Mesothelial cell of epicardium (in vitro differentiated cells): Measurements from ENCODE around the gene CDC42BPA. TPM values are rescaled to one million over a fixed set of nuclear protein-coding genes. Genes with fewer than 3 reads are reported as not detected.
"Not testable (repeated sequence)": the region's sequence is repeated elsewhere in the genome, so short reads cannot be mapped to it uniquely, and the experiment has no call there.

Source experiments
- DNase-seq, 2 experiments: peaks; one replicate each; pipeline ENCODE4 v3.0.0; 2021; ENCODE audit warnings: low spot score in 2 of 2; ENCODE audit not compliant: unreplicated experiment in 2 of 2
- H3K27ac Mint-ChIP-seq: 2 replicates; pipeline ENCODE4 v1.8.0; 2021; ENCODE audit warnings: mixed read lengths
- H3K27me3 Mint-ChIP-seq: 2 replicates; pipeline ENCODE4 v1.8.0; 2021; ENCODE audit warnings: low read depth, mixed read lengths
- H3K36me3 Mint-ChIP-seq: 2 replicates; pipeline ENCODE4 v1.8.0; 2021; ENCODE audit warnings: mixed read lengths
- H3K4me1 Mint-ChIP-seq: 2 replicates; pipeline ENCODE4 v1.8.0; 2021; ENCODE audit warnings: mixed read lengths
- H3K4me3 Mint-ChIP-seq: 2 replicates; pipeline ENCODE4 v1.8.0; 2021; ENCODE audit warnings: mild to moderate bottlenecking, moderate library complexity, mixed read lengths
- H3K9me3 Mint-ChIP-seq: 2 replicates; pipeline ENCODE4 v1.8.0; 2021; ENCODE audit warnings: mixed read lengths
- CTCF ChIP-seq: fragments of 200-600 bp; sonication (generic); IDR thresholded peaks from one replicate; pipeline ENCODE4 v1.5.0; 2021; ENCODE audit warnings: antibody characterized with exemption; ENCODE audit not compliant: unreplicated experiment
- total RNA-seq: library from RNA; stranded (reverse); gene quantifications from 3 replicates; pipeline ENCODE4 v1.2.1, GENCODE V29; 2021

CDC42BPA gene
- total RNA-seq, 1 donor from 2014 or later: 44.4 TPM

GRCh38 chr1:226957714-226958113 lies 360.6 kb downstream of the CDC42BPA start:
- H3K27me3 Mint-ChIP-seq: no peaks in the 10 kb centered on the region
- H3K36me3 Mint-ChIP-seq: peaks cover 12% of the 10 kb centered on the region

GRCh38 chr1:226956942-226957713 lies 361.2 kb downstream of the CDC42BPA start:
- Mint-ChIP-seq H3K36me3 (peaks cover 12% of the 10 kb centered on the region), H3K4me3 (no peak overlapping the region), H3K4me1 (no peaks in the 10 kb centered on the region), H3K9me3 (peaks cover 15% of the 10 kb centered on the region), H3K27ac (no peak overlapping the region), H3K27me3 (no peaks in the 10 kb centered on the region)
- DNase-seq: no peak
- TF ChIP-seq CTCF: no peak

More at GRCh38 chr1:226957714-226958113, 360.6 kb downstream of the CDC42BPA start:
- TF ChIP-seq CTCF: no peak
- Mint-ChIP-seq H3K4me3 (no peak overlapping the region), H3K27ac (no peak overlapping the region), H3K4me1 (no peaks in the 10 kb centered on the region), H3K9me3 (peaks cover 15% of the 10 kb centered on the region)
- no peak for DNase-seq

DNA sequence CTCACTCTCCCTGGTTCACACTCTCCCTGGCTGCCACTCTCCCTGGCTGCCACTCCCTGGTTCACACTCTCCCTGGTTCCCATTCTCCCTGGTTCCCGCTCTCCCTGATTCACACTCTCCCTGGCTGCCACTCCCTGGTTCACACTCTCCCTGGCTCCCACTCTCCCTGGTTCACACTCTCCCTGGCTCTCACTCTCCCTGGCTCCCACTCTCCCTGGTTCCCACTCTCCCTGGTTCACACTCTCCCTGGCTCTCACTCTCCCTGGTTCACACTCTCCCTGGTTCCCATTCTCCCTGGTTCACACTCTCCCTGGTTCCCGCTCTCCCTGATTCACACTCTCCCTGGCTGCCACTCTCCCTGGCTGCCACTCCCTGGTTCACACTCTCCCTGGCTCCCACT lies 362.4 kb downstream of the CDC42BPA start:
- Mint-ChIP-seq H3K36me3 (peaks cover 12% of the 10 kb centered on the region), H3K9me3 (peaks cover 15% of the 10 kb centered on the region)
- H3K27ac Mint-ChIP-seq, H3K27me3 Mint-ChIP-seq, DNase-seq, H3K4me1 Mint-ChIP-seq, H3K4me3 Mint-ChIP-seq: not testable (repeated sequence)

DNA sequence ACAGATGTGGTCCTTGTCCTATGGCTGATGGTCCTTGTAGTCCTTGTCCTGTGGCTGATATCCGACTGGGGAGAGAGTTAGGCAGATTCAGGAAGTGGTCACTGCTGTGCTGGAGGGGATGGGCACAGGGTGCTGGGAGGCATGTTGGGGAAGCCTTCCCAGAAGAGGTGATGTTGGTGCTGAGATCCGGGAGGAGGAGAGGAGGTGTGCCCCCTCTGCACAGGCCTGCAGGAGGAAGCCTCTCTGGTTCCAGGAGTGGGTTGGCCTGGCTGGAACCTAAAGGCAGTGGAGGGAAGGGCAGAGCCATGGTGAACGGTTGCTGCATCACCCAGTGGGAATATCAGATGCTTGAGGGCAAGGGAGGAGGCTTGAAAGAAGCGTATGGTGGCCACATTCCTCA lies 363.5 kb downstream of the CDC42BPA start:
- no peak overlapping the region for H3K27ac Mint-ChIP-seq
- peaks cover 10% of the 10 kb centered on the region for H3K36me3 Mint-ChIP-seq
- no peak for DNase-seq
- no peak overlapping the region for H3K4me3 Mint-ChIP-seq
- no peak for TF ChIP-seq CTCF
- peaks cover 15% of the 10 kb centered on the region for H3K9me3 Mint-ChIP-seq
- no peaks in the 10 kb centered on the region for H3K27me3 Mint-ChIP-seq
- no peaks in the 10 kb centered on the region for H3K4me1 Mint-ChIP-seq

GRCh38 chr1:226954337-226954736 lies 364.0 kb downstream of the CDC42BPA start:
- Mint-ChIP-seq H3K9me3 (peaks cover 11% of the 10 kb centered on the region), H3K27me3 (no peaks in the 10 kb centered on the region), H3K4me3 (no peak overlapping the region), H3K4me1 (no peaks in the 10 kb centered on the region), H3K36me3 (peaks cover 10% of the 10 kb centered on the region), H3K27ac (no peak overlapping the region)
- no peak for TF ChIP-seq CTCF
- no peak for DNase-seq

DNA sequence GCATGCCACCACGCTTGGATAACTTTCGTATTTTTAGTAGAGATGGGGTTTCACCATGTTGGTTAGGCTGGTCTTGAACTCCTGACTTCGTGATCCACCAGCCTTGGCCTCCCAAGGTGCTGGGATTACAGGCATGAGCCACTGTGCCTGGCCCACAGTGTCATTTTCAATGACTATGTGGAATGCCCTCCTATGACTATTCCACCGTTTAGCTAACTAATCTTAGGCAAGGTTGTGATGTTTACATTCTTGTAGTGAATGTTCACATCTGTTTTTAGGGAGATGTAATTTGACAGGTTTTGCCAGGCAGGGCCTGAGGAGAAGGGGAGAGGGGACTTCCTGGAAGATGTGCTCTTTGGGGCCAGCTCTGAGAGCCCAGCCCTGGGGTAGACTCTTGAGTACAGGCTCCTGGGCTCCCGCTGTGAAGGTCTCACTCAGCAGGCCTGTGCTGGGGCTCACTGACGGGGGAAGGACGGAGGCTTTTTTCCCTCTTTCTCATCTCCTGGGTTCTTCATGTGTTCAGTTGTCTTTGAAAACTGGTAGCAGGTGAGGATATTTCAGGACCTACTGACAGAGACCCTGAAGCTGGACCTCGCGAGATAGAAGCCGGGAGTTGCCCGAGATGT lies 365.0 kb downstream of the CDC42BPA start:
- Mint-ChIP-seq H3K27ac (no peak overlapping the region), H3K36me3 (peaks cover 10% of the 10 kb centered on the region), H3K9me3 (peaks cover 10% of the 10 kb centered on the region), H3K4me1 (no peaks in the 10 kb centered on the region), H3K4me3 (no peak overlapping the region), H3K27me3 (no peaks in the 10 kb centered on the region)
- no peak for DNase-seq
- no peak for TF ChIP-seq CTCF
